SK-N-SH treated with all-trans-retinoic acid at 6 μM for 48 hours (cell line): ENCODE results near the gene ORAI3.

Experiments
- ATAC-seq: fragments of 200-7000 bp; cut with Tn5 transposase; 3 replicates; pipeline ENCODE4 v1.9.1; 2020; ENCODE audit warnings: mild to moderate bottlenecking, moderate library complexity
- BACH2 ChIP-seq: fragments of 250-450 bp; sonication (Bioruptor Pico); IDR thresholded peaks from 2 replicates; pipeline ENCODE4 v1.9.0; 2021; ENCODE audit warnings: mild to moderate bottlenecking, borderline replicate concordance
- ESRRG ChIP-seq: fragments of 250-450 bp; sonication (Bioruptor Pico); IDR thresholded peaks from 2 replicates; pipeline ENCODE4 v1.6.1; 2021; ENCODE audit warnings: mild to moderate bottlenecking
- GLIS3 ChIP-seq: fragments of 250-450 bp; sonication (Bioruptor Pico); IDR thresholded peaks from 2 replicates; pipeline ENCODE4 v1.5.0; 2020; ENCODE audit warnings: mild to moderate bottlenecking, moderate library complexity
- ISL1 ChIP-seq: fragments of 250-450 bp; sonication (Bioruptor Pico); IDR thresholded peaks from 2 replicates; pipeline ENCODE4 v2.1.2; 2022; ENCODE audit warnings: mild to moderate bottlenecking, moderate library complexity
- OSR1 ChIP-seq: fragments of 250-450 bp; sonication (Bioruptor Pico); IDR thresholded peaks from 2 replicates; pipeline ENCODE4 v1.8.0; 2022; ENCODE audit warnings: moderate library complexity, mild to moderate bottlenecking, inconsistent platforms
- RARB ChIP-seq: fragments of 250-450 bp; sonication (Bioruptor Pico); IDR thresholded peaks from 2 replicates; pipeline ENCODE4 v1.8.0; 2021; ENCODE audit warnings: mild to moderate bottlenecking, moderate library complexity
- SNAI2 ChIP-seq: fragments of 250-450 bp; sonication (Bioruptor Pico); IDR thresholded peaks from 2 replicates; pipeline ENCODE4 v1.5.0; 2020; ENCODE audit warnings: mild to moderate bottlenecking, moderate library complexity
- TCF4 ChIP-seq: fragments of 250-450 bp; sonication (Bioruptor Pico); IDR thresholded peaks from 2 replicates; pipeline ENCODE4 v1.8.0; 2021; ENCODE audit warnings: mild to moderate bottlenecking, moderate library complexity, borderline replicate concordance
- ZC3H10 ChIP-seq: fragments of 250-450 bp; sonication (Bioruptor Pico); IDR thresholded peaks from 2 replicates; pipeline ENCODE4 v1.5.1; 2021; ENCODE audit warnings: mild to moderate bottlenecking, moderate library complexity
- ZFP3 ChIP-seq: fragments of 250-450 bp; sonication (Bioruptor Pico); IDR thresholded peaks from 2 replicates; pipeline ENCODE4 v1.5.0; 2020; ENCODE audit warnings: mild to moderate bottlenecking, moderate library complexity
- ZFP30 ChIP-seq: fragments of 450-650 bp; formaldehyde crosslinking; IDR thresholded peaks from 2 replicates; pipeline ENCODE4 v1.5.0; 2022; ENCODE audit warnings: mild to moderate bottlenecking, moderate library complexity
- ZNF565 ChIP-seq: fragments of 450-650 bp; formaldehyde crosslinking; conservative IDR thresholded peaks from 2 replicates; pipeline ENCODE4 v1.5.0; 2020; ENCODE audit warnings: low read depth, mild to moderate bottlenecking, moderate library complexity
- ZNF70 ChIP-seq: fragments of 450-650 bp; formaldehyde crosslinking; IDR thresholded peaks from 2 replicates; pipeline ENCODE4 v1.5.0; 2020; ENCODE audit warnings: mild to moderate bottlenecking, moderate library complexity
- ZNF8 ChIP-seq: fragments of 450-650 bp; formaldehyde crosslinking; IDR thresholded peaks from 2 replicates; pipeline ENCODE4 v1.5.0; 2020; ENCODE audit warnings: mild to moderate bottlenecking, moderate library complexity
- TF ChIP-seq, protein P1 (sequence below): fragments of 250-450 bp; sonication (Bioruptor Pico); IDR thresholded peaks from 2 replicates; pipeline ENCODE4 v1.5.1; 2021; ENCODE audit warnings: mild to moderate bottlenecking, moderate library complexity
- TF ChIP-seq, protein P2 (sequence below): fragments of 250-450 bp; sonication (Bioruptor Pico); IDR thresholded peaks from 2 replicates; pipeline ENCODE4 v1.8.0; 2020; ENCODE audit warnings: mild to moderate bottlenecking, moderate library complexity, borderline replicate concordance
- TF ChIP-seq, protein P3 (sequence below): fragments of 250-450 bp; sonication (Bioruptor Pico); IDR thresholded peaks from 2 replicates; pipeline ENCODE4 v1.5.0; 2020; ENCODE audit warnings: mild to moderate bottlenecking, moderate library complexity
- TF ChIP-seq, protein P4 (sequence below): fragments of 250-450 bp; sonication (Bioruptor Pico); IDR thresholded peaks from 2 replicates; pipeline ENCODE4 v1.8.0; 2021; ENCODE audit warnings: low read depth, mild to moderate bottlenecking, moderate library complexity, borderline replicate concordance
- TF ChIP-seq, protein P5 (sequence below): fragments of 250-450 bp; sonication (Bioruptor Pico); IDR thresholded peaks from 2 replicates; pipeline ENCODE4 v1.5.1; 2020; ENCODE audit warnings: low read depth, mild to moderate bottlenecking, moderate library complexity

ORAI3 gene

DNA sequence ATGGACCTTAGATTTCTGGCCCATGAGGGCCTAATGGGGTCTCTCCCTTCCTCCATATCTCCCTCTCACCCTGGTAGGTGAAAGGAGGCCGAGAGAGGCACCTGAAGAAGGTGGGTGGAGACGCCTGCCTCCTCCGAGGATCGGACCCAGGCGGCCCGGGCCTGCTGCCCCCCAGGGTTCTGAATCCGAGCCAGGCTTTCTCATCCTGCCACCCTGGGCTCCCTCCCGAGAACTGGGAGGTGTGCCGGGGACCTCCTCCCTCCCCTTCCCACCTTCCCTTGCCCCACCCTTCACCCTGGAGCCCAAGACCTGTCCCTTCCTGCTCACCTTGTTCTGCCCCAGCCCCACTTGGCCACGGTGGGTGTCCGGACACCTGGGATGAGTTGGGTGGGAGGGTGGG lies 20.5 kb upstream of the ORAI3 start:
- ATAC-seq = no peak
- TF ChIP-seq, protein P1, sequence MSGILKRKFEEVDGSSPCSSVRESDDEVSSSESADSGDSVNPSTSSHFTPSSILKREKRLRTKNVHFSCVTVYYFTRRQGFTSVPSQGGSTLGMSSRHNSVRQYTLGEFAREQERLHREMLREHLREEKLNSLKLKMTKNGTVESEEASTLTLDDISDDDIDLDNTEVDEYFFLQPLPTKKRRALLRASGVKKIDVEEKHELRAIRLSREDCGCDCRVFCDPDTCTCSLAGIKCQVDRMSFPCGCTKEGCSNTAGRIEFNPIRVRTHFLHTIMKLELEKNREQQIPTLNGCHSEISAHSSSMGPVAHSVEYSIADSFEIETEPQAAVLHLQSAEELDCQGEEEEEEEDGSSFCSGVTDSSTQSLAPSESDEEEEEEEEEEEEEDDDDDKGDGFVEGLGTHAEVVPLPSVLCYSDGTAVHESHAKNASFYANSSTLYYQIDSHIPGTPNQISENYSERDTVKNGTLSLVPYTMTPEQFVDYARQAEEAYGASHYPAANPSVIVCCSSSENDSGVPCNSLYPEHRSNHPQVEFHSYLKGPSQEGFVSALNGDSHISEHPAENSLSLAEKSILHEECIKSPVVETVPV (CRISPR knock-in tag) = no peak
- TF ChIP-seq, protein P2, sequence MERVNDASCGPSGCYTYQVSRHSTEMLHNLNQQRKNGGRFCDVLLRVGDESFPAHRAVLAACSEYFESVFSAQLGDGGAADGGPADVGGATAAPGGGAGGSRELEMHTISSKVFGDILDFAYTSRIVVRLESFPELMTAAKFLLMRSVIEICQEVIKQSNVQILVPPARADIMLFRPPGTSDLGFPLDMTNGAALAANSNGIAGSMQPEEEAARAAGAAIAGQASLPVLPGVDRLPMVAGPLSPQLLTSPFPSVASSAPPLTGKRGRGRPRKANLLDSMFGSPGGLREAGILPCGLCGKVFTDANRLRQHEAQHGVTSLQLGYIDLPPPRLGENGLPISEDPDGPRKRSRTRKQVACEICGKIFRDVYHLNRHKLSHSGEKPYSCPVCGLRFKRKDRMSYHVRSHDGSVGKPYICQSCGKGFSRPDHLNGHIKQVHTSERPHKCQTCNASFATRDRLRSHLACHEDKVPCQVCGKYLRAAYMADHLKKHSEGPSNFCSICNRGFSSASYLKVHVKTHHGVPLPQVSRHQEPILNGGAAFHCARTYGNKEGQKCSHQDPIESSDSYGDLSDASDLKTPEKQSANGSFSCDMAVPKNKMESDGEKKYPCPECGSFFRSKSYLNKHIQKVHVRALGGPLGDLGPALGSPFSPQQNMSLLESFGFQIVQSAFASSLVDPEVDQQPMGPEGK (CRISPR knock-in tag) = no peak
- TF ChIP-seq, protein P3, sequence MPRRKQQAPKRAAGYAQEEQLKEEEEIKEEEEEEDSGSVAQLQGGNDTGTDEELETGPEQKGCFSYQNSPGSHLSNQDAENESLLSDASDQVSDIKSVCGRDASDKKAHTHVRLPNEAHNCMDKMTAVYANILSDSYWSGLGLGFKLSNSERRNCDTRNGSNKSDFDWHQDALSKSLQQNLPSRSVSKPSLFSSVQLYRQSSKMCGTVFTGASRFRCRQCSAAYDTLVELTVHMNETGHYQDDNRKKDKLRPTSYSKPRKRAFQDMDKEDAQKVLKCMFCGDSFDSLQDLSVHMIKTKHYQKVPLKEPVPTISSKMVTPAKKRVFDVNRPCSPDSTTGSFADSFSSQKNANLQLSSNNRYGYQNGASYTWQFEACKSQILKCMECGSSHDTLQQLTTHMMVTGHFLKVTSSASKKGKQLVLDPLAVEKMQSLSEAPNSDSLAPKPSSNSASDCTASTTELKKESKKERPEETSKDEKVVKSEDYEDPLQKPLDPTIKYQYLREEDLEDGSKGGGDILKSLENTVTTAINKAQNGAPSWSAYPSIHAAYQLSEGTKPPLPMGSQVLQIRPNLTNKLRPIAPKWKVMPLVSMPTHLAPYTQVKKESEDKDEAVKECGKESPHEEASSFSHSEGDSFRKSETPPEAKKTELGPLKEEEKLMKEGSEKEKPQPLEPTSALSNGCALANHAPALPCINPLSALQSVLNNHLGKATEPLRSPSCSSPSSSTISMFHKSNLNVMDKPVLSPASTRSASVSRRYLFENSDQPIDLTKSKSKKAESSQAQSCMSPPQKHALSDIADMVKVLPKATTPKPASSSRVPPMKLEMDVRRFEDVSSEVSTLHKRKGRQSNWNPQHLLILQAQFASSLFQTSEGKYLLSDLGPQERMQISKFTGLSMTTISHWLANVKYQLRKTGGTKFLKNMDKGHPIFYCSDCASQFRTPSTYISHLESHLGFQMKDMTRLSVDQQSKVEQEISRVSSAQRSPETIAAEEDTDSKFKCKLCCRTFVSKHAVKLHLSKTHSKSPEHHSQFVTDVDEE = no peak
- TF ChIP-seq ZC3H10 (CRISPR knock-in tag) = no peak
- no peak for TF ChIP-seq ZNF8
- no peak for TF ChIP-seq GLIS3 (CRISPR knock-in tag)
- no peak for TF ChIP-seq ZNF70 (CRISPR knock-in tag)
- TF ChIP-seq ZFP3 = no peak
- TF ChIP-seq, all 23 proteins: peak for 0

DNA sequence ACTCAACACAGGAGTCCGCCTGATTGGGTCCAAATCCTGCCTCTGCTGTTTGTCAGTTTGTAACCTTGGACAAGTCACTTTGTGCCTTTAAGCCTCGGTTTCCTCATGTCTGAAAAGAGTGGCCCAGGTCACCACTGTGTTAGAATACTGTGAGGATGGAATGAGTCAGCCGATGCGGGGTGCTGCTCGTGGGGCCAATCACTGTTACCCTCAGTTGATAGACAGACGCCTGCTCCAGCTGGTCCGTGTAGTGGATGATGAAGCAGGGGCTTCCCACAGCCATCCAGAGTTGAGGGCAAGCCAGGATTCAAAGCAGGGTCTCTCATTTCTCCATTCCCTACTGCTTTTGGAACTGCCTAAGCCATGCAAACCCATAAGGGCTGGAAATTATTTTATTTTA lies 19.7 kb upstream of the ORAI3 start:
- TF ChIP-seq, protein P2 (CRISPR knock-in tag) = no peak
- TF ChIP-seq ZC3H10 (CRISPR knock-in tag) (no peak), OSR1 (CRISPR knock-in tag) (no peak), RARB (CRISPR knock-in tag) (no peak), TCF4 (no peak), ISL1 (no peak), BACH2 (no peak), ZFP30 (no peak), ZNF565 (CRISPR knock-in tag) (no peak)
- TF ChIP-seq, protein P1 (CRISPR knock-in tag) = no peak
- TF ChIP-seq, protein P4, sequence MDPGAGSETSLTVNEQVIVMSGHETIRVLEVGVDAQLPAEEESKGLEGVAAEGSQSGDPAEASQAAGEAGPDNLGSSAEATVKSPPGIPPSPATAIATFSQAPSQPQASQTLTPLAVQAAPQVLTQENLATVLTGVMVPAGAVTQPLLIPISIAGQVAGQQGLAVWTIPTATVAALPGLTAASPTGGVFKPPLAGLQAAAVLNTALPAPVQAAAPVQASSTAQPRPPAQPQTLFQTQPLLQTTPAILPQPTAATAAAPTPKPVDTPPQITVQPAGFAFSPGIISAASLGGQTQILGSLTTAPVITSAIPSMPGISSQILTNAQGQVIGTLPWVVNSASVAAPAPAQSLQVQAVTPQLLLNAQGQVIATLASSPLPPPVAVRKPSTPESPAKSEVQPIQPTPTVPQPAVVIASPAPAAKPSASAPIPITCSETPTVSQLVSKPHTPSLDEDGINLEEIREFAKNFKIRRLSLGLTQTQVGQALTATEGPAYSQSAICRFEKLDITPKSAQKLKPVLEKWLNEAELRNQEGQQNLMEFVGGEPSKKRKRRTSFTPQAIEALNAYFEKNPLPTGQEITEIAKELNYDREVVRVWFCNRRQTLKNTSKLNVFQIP (CRISPR knock-in tag) = no peak
- TF ChIP-seq, protein P5, sequence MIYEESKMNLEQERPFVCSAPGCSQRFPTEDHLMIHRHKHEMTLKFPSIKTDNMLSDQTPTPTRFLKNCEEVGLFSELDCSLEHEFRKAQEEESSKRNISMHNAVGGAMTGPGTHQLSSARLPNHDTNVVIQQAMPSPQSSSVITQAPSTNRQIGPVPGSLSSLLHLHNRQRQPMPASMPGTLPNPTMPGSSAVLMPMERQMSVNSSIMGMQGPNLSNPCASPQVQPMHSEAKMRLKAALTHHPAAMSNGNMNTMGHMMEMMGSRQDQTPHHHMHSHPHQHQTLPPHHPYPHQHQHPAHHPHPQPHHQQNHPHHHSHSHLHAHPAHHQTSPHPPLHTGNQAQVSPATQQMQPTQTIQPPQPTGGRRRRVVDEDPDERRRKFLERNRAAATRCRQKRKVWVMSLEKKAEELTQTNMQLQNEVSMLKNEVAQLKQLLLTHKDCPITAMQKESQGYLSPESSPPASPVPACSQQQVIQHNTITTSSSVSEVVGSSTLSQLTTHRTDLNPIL (CRISPR knock-in tag) = no peak
- no peak for ATAC-seq

DNA sequence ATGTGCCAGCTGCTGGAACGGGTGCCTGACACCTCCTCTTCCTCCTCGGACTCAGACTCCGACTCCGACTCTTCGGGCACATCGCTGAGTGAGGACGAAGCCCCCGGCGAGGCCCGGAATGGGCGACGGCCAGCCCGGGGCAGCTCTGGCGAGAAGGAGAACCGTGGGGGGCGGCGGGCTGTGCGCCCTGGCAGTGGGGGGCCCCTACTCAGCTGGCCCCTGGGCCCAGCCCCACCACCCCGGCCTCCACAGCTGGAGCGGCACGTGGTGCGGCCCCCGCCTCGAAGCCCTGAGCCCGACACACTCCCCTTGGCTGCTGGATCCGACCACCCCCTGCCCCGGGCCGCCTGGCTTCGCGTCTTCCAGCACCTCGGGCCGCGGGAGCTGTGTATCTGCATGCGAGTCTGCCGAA lies 18.7 kb upstream of the ORAI3 start:
- ATAC-seq = no peak
- no peak for TF ChIP-seq ZNF70 (CRISPR knock-in tag)
- TF ChIP-seq, protein P1 (CRISPR knock-in tag) = no peak
- no peak for TF ChIP-seq OSR1 (CRISPR knock-in tag)
- TF ChIP-seq ZFP3 = no peak
- TF ChIP-seq, protein P5 (CRISPR knock-in tag) = no peak
- TF ChIP-seq, protein P2 (CRISPR knock-in tag) = no peak
- no peak for TF ChIP-seq ZNF565 (CRISPR knock-in tag)
- no peak for TF ChIP-seq ZNF8
- TF ChIP-seq ZC3H10 (CRISPR knock-in tag) = no peak
- TF ChIP-seq RARB (CRISPR knock-in tag) = no peak
- no peak for TF ChIP-seq SNAI2 (CRISPR knock-in tag)
- no peak for TF ChIP-seq TCF4
- TF ChIP-seq ESRRG (CRISPR knock-in tag) = no peak
